Ishikawa (cell line): Measurements from ENCODE around the gene PPT2.

Experiments used
- CEBPB ChIP-seq: IDR thresholded peaks from 2 replicates; pipeline ENCODE4 v1.6.1; 2012
- EP300 ChIP-seq: IDR thresholded peaks from 2 replicates; pipeline ENCODE4 v1.6.1; 2012; ENCODE audit warnings: borderline replicate concordance
- REST ChIP-seq: IDR thresholded peaks from 2 replicates; pipeline ENCODE4 v1.6.1; 2012; ENCODE audit warnings: low read depth, mild to moderate bottlenecking
- TAF1 ChIP-seq: IDR thresholded peaks from 2 replicates; pipeline ENCODE4 v1.6.1; 2012; ENCODE audit warnings: low read depth, mild to moderate bottlenecking
- TEAD4 ChIP-seq: IDR thresholded peaks from 2 replicates; pipeline ENCODE4 v1.6.1; 2012
- ZBTB7A ChIP-seq: IDR thresholded peaks from 2 replicates; pipeline ENCODE4 v1.6.1; 2012; ENCODE audit warnings: low read depth

GRCh38 chr6:32128751-32129296, 25.1 kb upstream of the PPT2 start:
- no peak for TF ChIP-seq TEAD4
- TF ChIP-seq EP300: no peak
- no peak for TF ChIP-seq CEBPB
- TF ChIP-seq ZBTB7A: no peak
- no peak for TF ChIP-seq REST
- no peak for TF ChIP-seq TAF1
